Effector CD4-positive, alpha-beta T cell (primary cell): Measurements from ENCODE around the gene ATAD1.
"Not testable (repeated sequence)": the region's sequence is repeated elsewhere in the genome, so short reads cannot be mapped to it uniquely, and the experiment has no call there.

Experiments used
- DNase-seq: peaks from one replicate; pipeline ENCODE4 v3.0.0-alpha.2; 2020
- total RNA-seq: gene quantifications from one replicate; lab custom pipeline; 2026; lab: John Stamatoyannopoulos, UW

Gene ATAD1, protein sequence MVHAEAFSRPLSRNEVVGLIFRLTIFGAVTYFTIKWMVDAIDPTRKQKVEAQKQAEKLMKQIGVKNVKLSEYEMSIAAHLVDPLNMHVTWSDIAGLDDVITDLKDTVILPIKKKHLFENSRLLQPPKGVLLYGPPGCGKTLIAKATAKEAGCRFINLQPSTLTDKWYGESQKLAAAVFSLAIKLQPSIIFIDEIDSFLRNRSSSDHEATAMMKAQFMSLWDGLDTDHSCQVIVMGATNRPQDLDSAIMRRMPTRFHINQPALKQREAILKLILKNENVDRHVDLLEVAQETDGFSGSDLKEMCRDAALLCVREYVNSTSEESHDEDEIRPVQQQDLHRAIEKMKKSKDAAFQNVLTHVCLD
- 53.8 reads per million, percentile 70 among the genes with 10 or more reads in this experiment for total RNA-seq

- DNase-seq = peak; percentile 83
Measured at GRCh38 chr10:87817609-87818504, at the start of gene ATAD1. Gene ATAD1 (minus strand): TSS chr10:87818226. CDS start chr10:87814599, 3,627 bp downstream.

DNA sequence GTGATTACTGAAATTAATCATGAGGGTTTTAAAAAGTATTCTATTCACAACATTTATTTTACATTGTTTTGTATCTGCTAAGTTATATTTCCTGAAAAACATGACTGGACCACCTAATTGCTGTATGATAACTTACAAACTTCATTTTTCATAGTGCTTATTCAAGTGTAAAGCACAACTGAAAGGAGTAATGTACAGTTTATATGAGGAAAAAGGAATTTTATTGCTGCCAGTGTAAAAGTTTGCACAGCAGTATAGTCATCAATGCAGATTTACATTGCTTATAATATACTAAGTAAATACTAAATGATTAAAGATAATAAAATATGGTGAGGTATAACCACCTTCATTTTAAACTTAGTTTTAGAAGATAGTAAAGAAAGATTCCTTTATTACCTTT lies 49.4 kb upstream of the ATAD1 start:
- no peak for DNase-seq

DNA sequence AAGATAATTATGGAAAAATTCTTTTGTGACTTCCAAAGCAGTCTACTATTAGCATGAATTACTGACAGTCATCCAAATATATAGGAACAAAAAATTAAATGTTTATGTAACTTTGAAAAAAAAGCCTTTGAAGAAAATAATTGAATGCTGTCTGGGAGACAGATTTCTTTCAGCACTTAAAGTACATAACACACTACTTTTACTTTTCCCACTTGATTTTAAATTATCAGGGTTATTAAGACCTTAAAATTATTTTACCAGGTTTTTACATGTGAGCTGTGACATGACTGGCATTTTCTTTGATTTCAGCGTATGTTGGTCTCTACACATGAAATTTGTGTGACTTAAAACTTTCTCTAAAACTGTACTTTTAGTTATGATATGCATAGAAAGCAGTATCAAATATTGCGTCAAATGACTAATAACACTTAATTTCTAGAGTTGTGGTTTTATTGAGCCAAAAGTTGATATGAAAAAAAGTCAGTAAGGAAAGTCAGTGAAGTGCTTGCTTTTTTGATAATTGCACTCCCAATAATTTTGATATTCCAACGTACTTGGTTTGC lies 48.5 kb upstream of the ATAD1 start:
- DNase-seq = no peak

DNA sequence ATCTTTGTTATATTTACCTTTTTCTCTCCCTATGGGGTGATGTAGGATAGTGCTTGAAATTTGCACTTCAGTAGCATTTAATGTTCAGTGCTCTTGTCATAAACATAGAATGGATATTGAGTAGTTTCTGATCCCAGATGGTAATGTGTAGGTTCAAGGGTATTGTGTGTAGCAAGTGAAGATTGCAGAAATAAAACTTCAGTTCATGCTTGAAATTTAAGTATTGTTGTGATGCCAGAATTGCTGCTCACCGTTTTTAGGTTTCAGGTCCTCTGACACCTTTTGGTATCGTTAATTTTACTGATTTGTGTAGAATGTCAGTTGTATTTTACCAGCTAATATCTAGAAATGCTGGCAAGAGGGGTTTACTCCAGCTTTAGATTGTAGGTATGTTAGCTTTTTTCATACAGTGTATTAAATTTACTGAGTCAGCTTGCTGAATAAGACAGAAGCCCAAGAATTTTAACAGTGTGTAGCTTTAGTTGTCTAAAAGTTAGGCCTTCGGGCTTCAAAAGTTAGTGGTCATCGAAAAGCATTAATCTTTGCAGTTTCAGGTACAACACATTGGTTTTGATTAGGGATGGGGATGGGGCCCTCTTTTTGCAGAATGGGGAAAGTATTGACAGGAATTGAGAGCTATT lies 47.3 kb upstream of the ATAD1 start:
- no peak for DNase-seq

- DNase-seq = no peak
Measured at GRCh38 chr10:87864496-87865059, 46.6 kb upstream of the ATAD1 start.

GRCh38 chr10:87863951-87864495 lies 46.0 kb upstream of the ATAD1 start:
- DNase-seq = peak; percentile 8

DNA sequence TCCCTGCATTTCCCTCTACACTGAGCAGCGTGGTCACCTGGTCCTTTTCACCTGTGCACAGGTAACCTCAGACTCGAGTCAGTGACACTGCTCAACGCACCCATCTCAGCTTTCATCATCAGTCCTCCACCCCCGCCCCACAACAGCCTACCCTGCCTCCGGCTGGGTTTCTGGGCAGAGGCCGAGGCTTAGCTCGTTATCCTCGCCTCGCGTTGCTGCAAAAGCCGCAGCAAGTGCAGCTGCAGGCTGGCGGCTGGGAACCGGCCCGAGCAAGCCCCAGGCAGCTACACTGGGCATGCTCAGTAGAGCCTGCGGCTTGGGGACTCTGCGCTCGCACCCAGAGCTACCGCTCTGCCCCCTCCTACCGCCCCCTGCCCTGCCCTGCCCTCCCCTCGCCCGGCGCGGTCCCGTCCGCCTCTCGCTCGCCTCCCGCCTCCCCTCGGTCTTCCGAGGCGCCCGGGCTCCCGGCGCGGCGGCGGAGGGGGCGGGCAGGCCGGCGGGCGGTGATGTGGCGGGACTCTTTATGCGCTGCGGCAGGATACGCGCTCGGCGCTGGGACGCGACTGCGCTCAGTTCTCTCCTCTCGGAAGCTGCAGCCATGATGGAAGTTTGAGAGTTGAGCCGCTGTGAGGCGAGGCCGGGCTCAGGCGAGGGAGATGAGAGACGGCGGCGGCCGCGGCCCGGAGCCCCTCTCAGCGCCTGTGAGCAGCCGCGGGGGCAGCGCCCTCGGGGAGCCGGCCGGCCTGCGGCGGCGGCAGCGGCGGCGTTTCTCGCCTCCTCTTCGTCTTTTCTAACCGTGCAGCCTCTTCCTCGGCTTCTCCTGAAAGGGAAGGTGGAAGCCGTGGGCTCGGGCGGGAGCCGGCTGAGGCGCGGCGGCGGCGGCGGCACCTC lies 45.3 kb upstream of the ATAD1 start, which contains the start of the genes KLLN and PTEN:
TSS of gene KLLN (minus strand) at position 481 of the 891 bp plus-strand sequence. CDS start 1,046 bp downstream, outside the sequence.
TSS of gene PTEN (plus strand) at position 573 of the 891 bp plus-strand sequence. CDS start 845 bp downstream, outside the sequence.
- DNase-seq = peak; percentile 73

GRCh38 chr10:87862679-87863052 lies 44.6 kb upstream of the ATAD1 start:
- DNase-seq = no peak

GRCh38 chr10:87861953-87862678 lies 44.1 kb upstream of the ATAD1 start:
- DNase-seq = peak; percentile 87

- no peak for DNase-seq
Measured at GRCh38 chr10:87861566-87861952, 43.5 kb upstream of the ATAD1 start.

GRCh38 chr10:87860816-87861403 lies 42.9 kb upstream of the ATAD1 start:
- DNase-seq = no peak

DNA sequence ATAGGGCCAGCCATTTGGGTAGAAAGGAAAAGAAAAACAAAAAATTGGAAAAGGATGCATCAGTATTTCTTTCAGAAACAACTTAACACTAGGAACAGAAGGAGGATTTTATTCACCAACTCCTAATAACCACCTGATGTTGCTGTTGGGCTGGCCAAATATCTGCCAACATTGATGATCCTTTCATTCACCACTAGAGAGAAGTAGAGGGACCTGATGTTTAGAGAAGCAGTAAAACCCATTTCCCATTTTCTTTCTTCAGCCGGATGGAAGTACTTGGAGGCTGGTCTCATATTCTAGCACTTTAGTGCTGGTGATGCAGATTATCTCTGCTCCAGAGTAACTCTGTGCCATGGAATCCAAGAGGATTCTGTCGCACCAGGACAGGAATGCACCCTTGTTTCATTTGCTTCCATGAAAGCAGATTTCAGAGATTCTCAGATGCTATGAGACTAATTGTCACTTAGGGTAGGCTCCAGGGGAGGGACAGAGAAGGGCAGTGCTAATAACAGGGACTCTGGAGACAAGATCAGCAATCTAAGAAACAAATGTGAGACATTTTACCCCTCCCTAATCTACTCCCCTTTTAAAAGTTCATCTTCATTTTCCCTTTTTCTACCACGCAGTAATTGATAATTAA lies 42.2 kb upstream of the ATAD1 start:
- peak; percentile 12 for DNase-seq

DNA sequence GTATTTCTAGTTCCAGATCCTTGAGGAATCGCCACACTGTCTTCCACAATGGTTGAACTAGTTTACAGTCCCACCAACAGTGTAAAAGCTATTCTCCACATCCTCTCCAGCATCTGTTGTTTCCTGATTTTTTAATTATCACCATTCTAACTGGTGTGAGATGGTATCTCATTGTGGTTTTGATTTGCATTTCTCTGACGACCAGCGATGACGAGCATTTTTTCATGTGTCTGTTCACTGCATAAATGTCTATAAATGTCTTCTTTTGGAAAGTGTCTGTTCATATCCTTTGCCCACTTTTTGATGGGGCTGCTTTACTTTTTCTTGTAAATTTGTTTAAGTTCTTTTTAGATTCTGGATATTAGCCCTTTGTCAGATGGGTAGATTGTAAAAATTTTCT lies 37.6 kb upstream of the ATAD1 start:
- DNase-seq = not testable (repeated sequence)

GRCh38 chr10:87855247-87855646 lies 37.2 kb upstream of the ATAD1 start:
- not testable (repeated sequence) for DNase-seq

DNA sequence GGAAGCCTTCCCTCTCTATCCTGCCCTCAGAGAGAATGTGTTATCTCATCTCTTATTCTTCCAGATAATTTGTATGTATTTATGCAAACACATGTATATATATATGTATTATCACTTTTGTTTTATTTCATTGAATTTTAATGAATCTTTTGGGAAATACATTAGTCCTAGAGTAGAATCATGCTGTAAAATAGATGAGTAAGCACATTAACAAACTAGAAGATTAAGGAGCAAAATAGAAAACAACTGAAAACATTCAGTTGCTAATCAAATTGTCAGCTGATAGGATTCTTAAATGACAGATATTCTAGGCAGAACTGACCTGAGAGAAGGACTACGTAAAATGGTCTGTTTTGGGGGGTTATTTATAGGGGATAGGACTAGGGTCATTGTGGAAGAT lies 34.1 kb upstream of the ATAD1 start:
- DNase-seq = no peak

GRCh38 chr10:87850742-87851205 lies 32.7 kb upstream of the ATAD1 start:
- peak; percentile 31 for DNase-seq

DNA sequence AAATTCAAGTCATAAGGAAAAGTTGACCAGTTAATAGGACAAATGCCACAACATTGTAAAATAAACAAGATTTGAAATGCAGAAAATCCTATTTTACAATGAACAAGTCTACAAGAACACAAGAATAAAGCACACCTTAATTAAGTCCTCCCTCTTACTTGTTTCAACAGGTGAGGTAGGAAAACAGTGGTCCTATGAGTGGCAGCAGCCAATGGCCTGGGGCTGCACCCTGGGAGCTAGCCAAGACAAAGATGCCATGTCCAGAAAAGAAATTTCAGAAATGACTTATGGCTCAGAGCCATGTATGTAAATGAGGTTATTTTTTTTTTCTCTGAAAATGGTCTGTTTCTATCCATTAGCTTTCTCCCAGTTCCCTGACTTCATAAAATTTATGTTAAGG lies 31.0 kb upstream of the ATAD1 start:
- DNase-seq = no peak

- no peak for DNase-seq
Measured at GRCh38 chr10:87847550-87847949, 29.5 kb upstream of the ATAD1 start.

DNA sequence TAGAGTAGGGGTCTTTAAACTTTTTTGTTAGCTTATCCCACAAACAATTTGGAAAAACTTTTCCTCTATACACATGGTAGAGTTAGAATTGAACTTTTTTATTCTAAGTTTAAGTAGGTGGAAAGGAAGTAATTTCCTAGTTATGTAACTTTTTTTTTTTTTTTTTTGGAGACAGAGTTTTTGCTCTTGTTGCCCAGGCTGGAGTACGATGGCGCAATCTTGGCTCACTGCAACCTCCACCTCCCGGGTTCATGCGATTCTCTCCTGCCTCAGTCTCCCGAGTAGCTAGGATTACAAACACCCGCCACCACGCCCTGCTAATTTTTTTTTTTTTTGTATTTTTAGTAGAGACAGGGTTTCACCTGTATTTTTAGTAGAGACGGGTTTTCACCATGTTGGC lies 28.7 kb upstream of the ATAD1 start:
- not testable (repeated sequence) for DNase-seq
